GM12878 (cell line): ENCODE data around the gene DNAH5.

ENCODE experiments used
- EZH2 ChIP-seq: IDR thresholded peaks from 2 replicates; pipeline ENCODE4 v1.6.1; 2012; ENCODE audit warnings: low read depth, mild to moderate bottlenecking, control low read depth, inconsistent platforms, low read length, borderline replicate concordance; ENCODE audit not compliant: control insufficient read depth
- POLR2AphosphoS5 ChIP-seq: IDR thresholded peaks from 2 replicates; pipeline ENCODE4 v1.6.1; 2011; ENCODE audit warnings: mild to moderate bottlenecking, low read length, inconsistent platforms
- RBBP5 ChIP-seq: fragments of 200-600 bp; sonication (generic); conservative IDR thresholded peaks from 2 replicates; pipeline ENCODE4 v1.6.1; 2016
- SP1 ChIP-seq: IDR thresholded peaks from one replicate; pipeline ENCODE4 v1.6.1; 2011; ENCODE audit warnings: low read depth, low read length
- TF ChIP-seq, protein P1 (sequence below), 3 experiments: IDR thresholded peaks in 2 of 3; conservative IDR thresholded peaks in 1 of 3; 2 replicates each; pipeline ENCODE4 v1.5.1; 2011; ENCODE audit warnings: low read depth in 3 of 3, low read length in 3 of 3, mild to moderate bottlenecking in 3 of 3, control low read depth in 2 of 3, moderate library complexity in 2 of 3, inconsistent platforms in 1 of 3, mixed read lengths in 1 of 3; ENCODE audit not compliant: control insufficient read depth in 2 of 3, insufficient read depth in 1 of 3; ENCODE audit errors: extremely low read depth in 1 of 3
- TF ChIP-seq, protein P2 (sequence below): IDR thresholded peaks from 2 replicates; pipeline ENCODE4 v1.6.1; 2011; ENCODE audit warnings: low read depth, mild to moderate bottlenecking, low read length, moderate library complexity, borderline replicate concordance; ENCODE audit errors: extremely low read depth

DNA sequence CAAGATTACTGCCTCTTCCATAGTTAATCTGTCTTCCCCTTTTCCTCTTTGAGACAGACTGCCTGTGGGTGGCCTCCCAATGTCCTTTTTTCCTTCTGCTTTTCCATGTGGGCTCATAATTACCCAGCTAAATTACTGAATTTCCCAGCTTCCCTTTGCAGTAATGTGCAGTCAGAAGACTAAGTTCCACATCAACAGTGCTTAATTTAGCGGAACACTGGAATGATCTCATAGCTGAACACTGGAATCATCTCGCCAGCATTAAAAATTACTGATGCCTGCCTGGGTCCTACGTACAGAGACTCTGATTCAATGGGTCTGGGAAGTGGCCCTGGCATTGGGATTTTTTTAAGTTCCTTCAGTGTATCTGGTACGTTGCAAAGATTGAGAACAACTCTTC lies 84.3 kb downstream of the DNAH5 start:
- TF ChIP-seq, protein P1, sequence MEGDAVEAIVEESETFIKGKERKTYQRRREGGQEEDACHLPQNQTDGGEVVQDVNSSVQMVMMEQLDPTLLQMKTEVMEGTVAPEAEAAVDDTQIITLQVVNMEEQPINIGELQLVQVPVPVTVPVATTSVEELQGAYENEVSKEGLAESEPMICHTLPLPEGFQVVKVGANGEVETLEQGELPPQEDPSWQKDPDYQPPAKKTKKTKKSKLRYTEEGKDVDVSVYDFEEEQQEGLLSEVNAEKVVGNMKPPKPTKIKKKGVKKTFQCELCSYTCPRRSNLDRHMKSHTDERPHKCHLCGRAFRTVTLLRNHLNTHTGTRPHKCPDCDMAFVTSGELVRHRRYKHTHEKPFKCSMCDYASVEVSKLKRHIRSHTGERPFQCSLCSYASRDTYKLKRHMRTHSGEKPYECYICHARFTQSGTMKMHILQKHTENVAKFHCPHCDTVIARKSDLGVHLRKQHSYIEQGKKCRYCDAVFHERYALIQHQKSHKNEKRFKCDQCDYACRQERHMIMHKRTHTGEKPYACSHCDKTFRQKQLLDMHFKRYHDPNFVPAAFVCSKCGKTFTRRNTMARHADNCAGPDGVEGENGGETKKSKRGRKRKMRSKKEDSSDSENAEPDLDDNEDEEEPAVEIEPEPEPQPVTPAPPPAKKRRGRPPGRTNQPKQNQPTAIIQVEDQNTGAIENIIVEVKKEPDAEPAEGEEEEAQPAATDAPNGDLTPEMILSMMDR (IDR thresholded peaks at IDR 0.05 in 2 of 3, conservative IDR thresholded peaks at IDR 0.05 in 1 of 3; ENCODE audit: control insufficient read depth in 2 of 3, extremely low read depth in 1 of 3, insufficient read depth in 1 of 3, low read depth in 3 of 3, low read length in 3 of 3): no peak
- TF ChIP-seq RBBP5 (no peak), EZH2 (no peak), SP1 (no peak), POLR2AphosphoS5 (no peak)
- TF ChIP-seq, protein P2, sequence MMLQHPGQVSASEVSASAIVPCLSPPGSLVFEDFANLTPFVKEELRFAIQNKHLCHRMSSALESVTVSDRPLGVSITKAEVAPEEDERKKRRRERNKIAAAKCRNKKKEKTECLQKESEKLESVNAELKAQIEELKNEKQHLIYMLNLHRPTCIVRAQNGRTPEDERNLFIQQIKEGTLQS: no peak
